Stimulated activated memory B cell treated with anti-CD40 and anti-IgM and Interleukin-4, amounts not matched to agents 10 μg/mL and 1 μg/mL and 100 μg/mL, for 72 hours (primary cell): ENCODE measurements around the gene TDRD9.

Experiments used
- ATAC-seq: fragments of 150-1000 bp; cut with Tn5 transposase; 2 replicates; pipeline ENCODE4 v1.10.0; 2021
- H3K27ac Mint-ChIP-seq: one replicate; pipeline ENCODE4 v1.8.0; 2022; ENCODE audit warnings: mild to moderate bottlenecking, mixed read lengths
- H3K27me3 Mint-ChIP-seq: one replicate; pipeline ENCODE4 v1.8.0; 2022; ENCODE audit warnings: mixed read lengths
- H3K36me3 Mint-ChIP-seq: one replicate; pipeline ENCODE4 v1.8.0; 2022; ENCODE audit warnings: mixed read lengths
- H3K4me1 Mint-ChIP-seq: one replicate; pipeline ENCODE4 v1.8.0; 2022; ENCODE audit warnings: mixed read lengths
- H3K4me3 Mint-ChIP-seq: one replicate; pipeline ENCODE4 v1.8.0; 2022; ENCODE audit warnings: mild to moderate bottlenecking, moderate library complexity, mixed read lengths
- H3K9me3 Mint-ChIP-seq: one replicate; pipeline ENCODE4 v1.8.0; 2022; ENCODE audit warnings: mixed read lengths

Gene TDRD9, protein sequence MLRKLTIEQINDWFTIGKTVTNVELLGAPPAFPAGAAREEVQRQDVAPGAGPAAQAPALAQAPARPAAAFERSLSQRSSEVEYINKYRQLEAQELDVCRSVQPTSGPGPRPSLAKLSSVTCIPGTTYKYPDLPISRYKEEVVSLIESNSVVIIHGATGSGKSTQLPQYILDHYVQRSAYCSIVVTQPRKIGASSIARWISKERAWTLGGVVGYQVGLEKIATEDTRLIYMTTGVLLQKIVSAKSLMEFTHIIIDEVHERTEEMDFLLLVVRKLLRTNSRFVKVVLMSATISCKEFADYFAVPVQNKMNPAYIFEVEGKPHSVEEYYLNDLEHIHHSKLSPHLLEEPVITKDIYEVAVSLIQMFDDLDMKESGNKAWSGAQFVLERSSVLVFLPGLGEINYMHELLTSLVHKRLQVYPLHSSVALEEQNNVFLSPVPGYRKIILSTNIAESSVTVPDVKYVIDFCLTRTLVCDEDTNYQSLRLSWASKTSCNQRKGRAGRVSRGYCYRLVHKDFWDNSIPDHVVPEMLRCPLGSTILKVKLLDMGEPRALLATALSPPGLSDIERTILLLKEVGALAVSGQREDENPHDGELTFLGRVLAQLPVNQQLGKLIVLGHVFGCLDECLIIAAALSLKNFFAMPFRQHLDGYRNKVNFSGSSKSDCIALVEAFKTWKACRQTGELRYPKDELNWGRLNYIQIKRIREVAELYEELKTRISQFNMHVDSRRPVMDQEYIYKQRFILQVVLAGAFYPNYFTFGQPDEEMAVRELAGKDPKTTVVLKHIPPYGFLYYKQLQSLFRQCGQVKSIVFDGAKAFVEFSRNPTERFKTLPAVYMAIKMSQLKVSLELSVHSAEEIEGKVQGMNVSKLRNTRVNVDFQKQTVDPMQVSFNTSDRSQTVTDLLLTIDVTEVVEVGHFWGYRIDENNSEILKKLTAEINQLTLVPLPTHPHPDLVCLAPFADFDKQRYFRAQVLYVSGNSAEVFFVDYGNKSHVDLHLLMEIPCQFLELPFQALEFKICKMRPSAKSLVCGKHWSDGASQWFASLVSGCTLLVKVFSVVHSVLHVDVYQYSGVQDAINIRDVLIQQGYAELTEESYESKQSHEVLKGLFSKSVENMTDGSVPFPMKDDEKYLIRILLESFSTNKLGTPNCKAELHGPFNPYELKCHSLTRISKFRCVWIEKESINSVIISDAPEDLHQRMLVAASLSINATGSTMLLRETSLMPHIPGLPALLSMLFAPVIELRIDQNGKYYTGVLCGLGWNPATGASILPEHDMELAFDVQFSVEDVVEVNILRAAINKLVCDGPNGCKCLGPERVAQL (N-terminal part only)

GRCh38 chr14:103928011-103928890 is at the start of gene TDRD9:
TSS of gene TDRD9 (plus strand) at chr14:103928456. CDS start at chr14:103928510, 54 bp downstream.
- H3K27ac Mint-ChIP-seq: no peak within 1 kb of the TSS
- no peaks in the 10 kb centered on the region for H3K4me1 Mint-ChIP-seq
- no peaks in the 10 kb centered on the region for H3K9me3 Mint-ChIP-seq
- no peak within 1 kb of the TSS for H3K4me3 Mint-ChIP-seq
- ATAC-seq: peak; percentile 41
- no peaks in the 10 kb centered on the region for H3K36me3 Mint-ChIP-seq
- peaks cover 7% of the 10 kb centered on the region for H3K27me3 Mint-ChIP-seq

DNA sequence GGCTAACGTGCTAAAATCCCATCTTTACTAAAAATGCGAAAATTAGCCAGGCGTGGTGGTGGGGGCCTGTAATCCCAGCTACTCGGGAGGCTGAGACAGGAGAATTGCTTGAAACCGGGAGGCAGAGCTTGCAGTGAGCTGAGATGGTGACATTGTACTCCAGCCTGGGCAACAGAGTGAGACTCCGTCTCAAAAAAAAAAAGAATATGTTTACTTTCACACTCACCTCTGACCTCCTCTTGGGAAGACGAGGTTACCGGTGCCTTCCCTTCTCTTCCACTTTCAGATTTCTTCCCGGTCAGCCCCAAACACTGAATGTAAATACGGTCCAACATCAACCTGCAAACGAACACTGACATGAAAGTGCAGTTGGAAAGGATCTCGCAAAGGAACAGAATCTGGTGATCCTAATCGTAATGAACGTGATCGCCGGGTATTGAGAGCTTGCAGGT is 49.1 kb upstream of the TDRD9 start:
- no peaks in the 10 kb centered on the region for H3K36me3 Mint-ChIP-seq
- peaks cover 18% of the 10 kb centered on the region for H3K4me1 Mint-ChIP-seq
- H3K27ac Mint-ChIP-seq: no peak overlapping the region
- H3K4me3 Mint-ChIP-seq: no peak overlapping the region
- H3K27me3 Mint-ChIP-seq: peaks cover 32% of the 10 kb centered on the region
- no peak for ATAC-seq
- H3K9me3 Mint-ChIP-seq: peaks cover 6% of the 10 kb centered on the region

DNA sequence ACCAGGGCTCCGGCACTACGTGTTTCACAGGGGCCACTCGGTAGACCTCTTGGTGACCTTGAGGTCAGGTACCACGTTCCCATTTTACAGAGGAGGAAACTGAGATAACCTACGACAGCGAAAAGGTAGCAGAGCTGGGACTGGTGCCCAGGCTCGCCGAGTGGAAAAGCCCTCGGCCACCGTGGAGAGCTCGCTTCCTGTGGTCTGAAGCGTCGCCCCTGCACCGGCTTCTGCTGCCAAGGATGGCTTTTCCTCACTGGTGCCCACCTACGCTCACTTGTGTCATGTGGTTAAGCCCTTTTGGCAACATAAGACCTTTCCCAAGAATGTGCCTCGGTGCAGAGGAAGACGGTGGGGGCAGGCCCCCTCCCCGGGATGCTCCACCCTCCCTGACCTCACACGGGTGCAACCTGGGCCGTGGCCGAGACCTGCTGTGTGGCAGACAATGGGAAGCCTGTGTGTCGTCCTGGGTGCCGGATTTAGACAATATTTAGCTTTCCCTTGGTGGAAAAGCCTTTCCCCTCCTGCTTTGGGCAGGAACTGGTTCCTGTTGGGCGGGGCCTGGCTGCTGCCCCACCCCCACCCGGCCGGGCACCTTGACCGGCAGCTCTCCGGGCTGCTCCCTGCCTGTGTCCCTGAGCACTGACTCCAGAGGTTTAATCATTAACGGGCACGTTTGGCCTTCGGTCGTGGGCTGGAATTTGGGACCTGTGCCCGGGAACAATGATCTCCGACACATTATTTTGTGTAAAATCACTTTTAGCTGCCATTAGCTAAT is 48.5 kb upstream of the TDRD9 start:
- ATAC-seq: no peak
- Mint-ChIP-seq H3K27ac (no peak overlapping the region), H3K36me3 (no peaks in the 10 kb centered on the region), H3K4me3 (peak overlapping the region; percentile 66), H3K4me1 (peaks cover 12% of the 10 kb centered on the region), H3K9me3 (peaks cover 6% of the 10 kb centered on the region), H3K27me3 (peaks cover 32% of the 10 kb centered on the region)

- Mint-ChIP-seq H3K4me3 (peak overlapping the region; percentile 66), H3K4me1 (peaks cover 7% of the 10 kb centered on the region), H3K36me3 (no peaks in the 10 kb centered on the region), H3K27me3 (peaks cover 32% of the 10 kb centered on the region), H3K9me3 (no peaks in the 10 kb centered on the region), H3K27ac (no peak overlapping the region)
- ATAC-seq: no peak
Measured at GRCh38 chr14:103880348-103881267, 47.6 kb upstream of the TDRD9 start.

GRCh38 chr14:103881268-103882201 is 46.7 kb upstream of the TDRD9 start:
- Mint-ChIP-seq H3K4me3 (no peak overlapping the region), H3K27me3 (peaks cover 32% of the 10 kb centered on the region)

DNA sequence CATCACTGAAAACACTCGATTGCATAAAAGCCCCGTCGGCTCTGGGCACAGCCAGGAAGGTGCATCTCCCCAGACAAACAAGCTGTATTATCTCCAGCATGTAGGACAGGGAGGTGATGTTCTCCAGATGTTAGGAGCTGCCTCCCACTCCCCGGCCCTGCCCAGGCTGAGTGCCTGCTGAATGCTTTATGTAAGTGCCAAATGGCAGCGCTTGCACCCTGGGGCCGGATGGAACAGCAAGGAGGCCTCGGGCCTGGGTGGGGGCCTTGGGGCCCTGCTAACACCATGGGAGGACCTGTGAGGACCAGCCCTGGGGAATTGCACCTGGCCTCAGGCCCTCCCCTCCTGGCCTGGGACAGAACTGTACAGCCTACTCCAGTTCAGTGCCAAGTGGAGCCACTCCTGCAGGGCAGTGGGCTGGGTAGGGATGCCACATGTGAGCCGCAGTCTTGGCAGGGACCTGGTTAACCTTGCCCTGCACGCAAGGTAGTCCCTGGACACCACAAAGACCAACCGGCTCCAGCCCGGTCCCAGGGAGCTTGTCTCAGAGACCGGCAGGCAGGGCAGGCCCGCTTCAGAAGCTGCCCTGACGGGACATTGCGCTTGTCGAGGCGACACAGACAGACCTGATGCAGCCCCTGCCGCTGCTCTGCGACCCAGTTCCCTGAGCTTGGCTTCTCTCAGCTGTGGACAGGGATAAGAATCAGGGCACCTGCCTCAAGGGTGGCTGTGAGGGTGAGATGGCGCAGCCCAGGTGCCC is 45.6 kb upstream of the TDRD9 start:
- Mint-ChIP-seq H3K4me1 (peaks cover 7% of the 10 kb centered on the region), H3K9me3 (no peaks in the 10 kb centered on the region), H3K27ac (no peak overlapping the region), H3K36me3 (no peaks in the 10 kb centered on the region), H3K27me3 (peaks cover 32% of the 10 kb centered on the region), H3K4me3 (no peak overlapping the region)
- no peak for ATAC-seq

More at GRCh38 chr14:103881268-103882201, 46.7 kb upstream of the TDRD9 start:
- Mint-ChIP-seq H3K4me1 (peaks cover 7% of the 10 kb centered on the region), H3K9me3 (no peaks in the 10 kb centered on the region), H3K36me3 (no peaks in the 10 kb centered on the region), H3K27ac (no peak overlapping the region)
- ATAC-seq: no peak

GRCh38 chr14:103883263-103883523 is 45.1 kb upstream of the TDRD9 start:
- ATAC-seq: no peak
- peaks cover 32% of the 10 kb centered on the region for H3K27me3 Mint-ChIP-seq
- H3K27ac Mint-ChIP-seq: no peak overlapping the region
- H3K9me3 Mint-ChIP-seq: no peaks in the 10 kb centered on the region
- no peak overlapping the region for H3K4me3 Mint-ChIP-seq
- peaks cover 7% of the 10 kb centered on the region for H3K4me1 Mint-ChIP-seq
- no peaks in the 10 kb centered on the region for H3K36me3 Mint-ChIP-seq

DNA sequence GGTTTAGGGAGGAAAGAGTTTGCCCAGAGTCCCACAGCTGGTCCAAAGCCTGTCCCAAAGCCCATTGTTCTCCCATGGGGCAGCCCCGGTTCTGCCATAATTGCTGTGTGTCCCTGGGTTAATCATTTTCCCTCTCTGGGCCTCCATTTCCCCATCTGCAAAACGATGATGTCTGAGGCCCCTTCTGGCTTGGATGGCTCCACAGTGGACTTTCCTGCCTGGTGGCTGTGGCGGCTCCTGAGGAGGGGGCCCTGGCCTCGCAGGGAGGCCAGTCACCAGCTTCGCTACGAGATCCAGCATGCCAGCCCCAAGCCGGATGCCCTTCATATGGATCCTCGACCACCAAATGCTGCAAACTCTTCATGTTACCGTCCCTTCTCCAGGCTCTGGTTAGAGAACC is 43.4 kb upstream of the TDRD9 start:
- no peaks in the 10 kb centered on the region for H3K9me3 Mint-ChIP-seq
- H3K4me1 Mint-ChIP-seq: peaks cover 7% of the 10 kb centered on the region
- H3K36me3 Mint-ChIP-seq: no peaks in the 10 kb centered on the region
- no peak for ATAC-seq
- H3K27ac Mint-ChIP-seq: no peak overlapping the region
- H3K4me3 Mint-ChIP-seq: no peak overlapping the region
- H3K27me3 Mint-ChIP-seq: peaks cover 32% of the 10 kb centered on the region

DNA sequence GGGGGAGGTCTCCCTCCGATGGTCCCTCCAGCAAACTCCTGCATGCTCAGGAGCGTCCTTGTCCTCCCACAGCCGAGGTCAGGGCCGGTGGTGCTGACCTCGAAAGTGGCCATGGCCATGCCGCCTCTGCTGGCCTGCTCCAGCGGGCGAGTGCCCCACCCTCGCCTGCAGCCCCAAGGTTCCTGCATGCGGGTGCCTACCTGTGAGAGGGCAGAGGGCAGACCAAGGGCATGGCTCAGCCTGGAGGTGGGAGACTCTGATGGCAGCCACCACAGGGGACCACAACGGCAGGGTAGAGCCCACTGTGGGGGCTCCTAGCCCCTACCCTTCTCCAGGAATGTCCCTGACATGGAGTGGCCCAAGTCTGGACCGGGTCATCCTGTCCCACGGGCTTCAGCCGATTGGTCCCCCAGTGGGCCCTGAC is 42.7 kb upstream of the TDRD9 start:
- peaks cover 7% of the 10 kb centered on the region for H3K4me1 Mint-ChIP-seq
- no peak overlapping the region for H3K27ac Mint-ChIP-seq
- H3K9me3 Mint-ChIP-seq: no peaks in the 10 kb centered on the region
- H3K27me3 Mint-ChIP-seq: peaks cover 29% of the 10 kb centered on the region
- no peaks in the 10 kb centered on the region for H3K36me3 Mint-ChIP-seq
- no peak for ATAC-seq
- H3K4me3 Mint-ChIP-seq: no peak overlapping the region

DNA sequence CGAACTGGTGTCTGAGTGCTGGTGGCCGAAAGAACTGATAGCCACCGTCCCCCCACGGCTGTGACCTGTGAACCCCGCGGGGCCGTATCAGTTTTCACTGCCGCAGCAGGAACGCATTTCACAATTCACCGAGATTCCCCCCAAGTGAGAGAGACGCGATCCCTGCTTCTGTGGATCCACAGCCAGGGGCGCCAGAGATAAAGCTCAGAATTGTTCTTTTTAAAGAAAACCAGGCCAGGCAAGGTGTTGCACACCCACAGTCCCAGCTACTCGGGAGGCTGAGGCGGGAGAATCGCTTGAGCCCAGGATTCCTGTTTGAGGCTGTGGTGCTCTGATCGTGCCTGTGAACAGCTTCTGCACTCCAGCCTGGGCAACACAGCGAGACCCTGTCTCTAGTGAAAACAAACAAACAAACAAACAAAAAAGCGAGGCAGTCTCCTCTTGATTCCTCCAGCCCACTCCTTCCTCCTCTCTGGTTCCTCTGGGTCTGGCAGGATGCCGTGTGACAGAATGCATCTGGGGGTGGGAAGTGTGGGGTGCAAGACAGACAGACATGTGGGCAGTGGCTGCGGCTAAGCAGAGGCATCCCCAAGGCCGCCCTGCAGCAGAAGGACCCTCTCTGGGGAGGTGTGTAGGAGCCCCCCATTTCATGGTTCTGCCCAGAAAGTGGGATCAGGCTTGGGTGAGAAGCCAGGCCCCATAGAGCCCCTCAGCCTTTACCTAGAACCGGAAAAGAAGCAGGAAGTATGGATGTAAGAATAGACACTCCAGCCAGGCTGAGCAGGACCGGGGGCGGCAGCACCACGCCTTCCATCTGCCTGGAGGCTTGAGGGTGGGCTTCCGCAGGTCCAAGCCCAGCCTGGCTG is 41.7 kb upstream of the TDRD9 start:
- Mint-ChIP-seq H3K4me3 (no peak overlapping the region), H3K9me3 (no peaks in the 10 kb centered on the region), H3K27me3 (peaks cover 19% of the 10 kb centered on the region), H3K36me3 (no peaks in the 10 kb centered on the region), H3K4me1 (no peaks in the 10 kb centered on the region), H3K27ac (no peak overlapping the region)
- ATAC-seq: no peak

- no peak for ATAC-seq
- H3K4me1 Mint-ChIP-seq: no peaks in the 10 kb centered on the region
- peaks cover 13% of the 10 kb centered on the region for H3K27me3 Mint-ChIP-seq
- no peaks in the 10 kb centered on the region for H3K36me3 Mint-ChIP-seq
- H3K27ac Mint-ChIP-seq: no peak overlapping the region
- H3K4me3 Mint-ChIP-seq: no peak overlapping the region
- H3K9me3 Mint-ChIP-seq: no peaks in the 10 kb centered on the region
Measured at GRCh38 chr14:103887170-103887501, 41.1 kb upstream of the TDRD9 start.
